PC-9 (cell line): Measurements from ENCODE around the gene LIN7C. TPM values are rescaled to one million over a fixed set of nuclear protein-coding genes. Genes with fewer than 3 reads are reported as not detected.
A peak's percentile ranks its signal among the peaks of the same experiment; 100 is the strongest.

Experiments
- BruUV-seq: library from RNA; stranded (reverse); fragments of 400-500 nt; replicated peaks from 2 replicates; lab custom pipeline; 2021; lab: Mats Ljungman, UMichigan
- CTCF ChIA-PET: fragments of 300-600 bp; sonication (Branson Sonifier 250); formaldehyde crosslinking; loops from one replicate; lab custom pipeline; 2022; ENCODE audit warnings: antibody characterized with exemption; lab: Charles Lee
- POLR2A ChIA-PET: fragments of 300-600 bp; sonication (Branson Sonifier 250); formaldehyde crosslinking; loops from one replicate; lab custom pipeline; 2022; ENCODE audit warnings: antibody characterized with exemption; ENCODE audit not compliant: unreplicated experiment; lab: Charles Lee
- DNase-seq, 2 experiments: peaks; one replicate each; pipeline versions ENCODE4 v3.0.0 to v3.0.0-alpha.2; 2015 to 2022; ENCODE audit warnings: mixed read lengths in 1 of 2
- H2AFZ ChIP-seq: fragments of 200-600 bp; sonication (generic); 2 replicates; pipeline ENCODE4 v1.8.1; 2017; ENCODE audit warnings: antibody characterized with exemption
- H3F3A ChIP-seq: fragments of 200-600 bp; sonication (generic); 2 replicates; pipeline ENCODE4 v1.8.1; 2017; ENCODE audit warnings: antibody characterized with exemption, mild to moderate bottlenecking, low read depth; ENCODE audit not compliant: insufficient read depth
- H3K27ac ChIP-seq: fragments of 200-600 bp; sonication (generic); 2 replicates; pipeline ENCODE4 v1.6.1; 2016; ENCODE audit warnings: mixed run types
- H3K27me3 ChIP-seq: fragments of 200-600 bp; sonication (generic); 2 replicates; pipeline ENCODE4 v1.6.1; 2016; ENCODE audit warnings: low read depth, mixed run types; ENCODE audit not compliant: insufficient read depth
- H3K36me3 ChIP-seq: fragments of 200-600 bp; sonication (generic); 2 replicates; pipeline ENCODE4 v1.6.1; 2016; ENCODE audit warnings: low read depth, mixed run types
- H3K4me1 ChIP-seq: fragments of 200-600 bp; sonication (generic); replicated peaks from 2 replicates; pipeline ENCODE4 v1.6.1; 2016; ENCODE audit warnings: mixed run types; ENCODE audit not compliant: insufficient read depth
- H3K4me2 ChIP-seq: fragments of 200-600 bp; sonication (generic); 2 replicates; pipeline ENCODE4 v1.6.1; 2017; ENCODE audit warnings: mixed run types
- H3K4me3 ChIP-seq: fragments of 200-600 bp; sonication (generic); 2 replicates; pipeline ENCODE4 v1.6.1; 2016; ENCODE audit warnings: mixed run types
- H3K79me2 ChIP-seq: fragments of 200-600 bp; sonication (generic); 2 replicates; pipeline ENCODE4 v1.6.1; 2017; ENCODE audit warnings: low read depth, mixed run types
- H3K9me2 ChIP-seq: fragments of 200-600 bp; sonication (generic); 2 replicates; pipeline ENCODE4 v1.8.1; 2017; ENCODE audit warnings: mild to moderate bottlenecking; ENCODE audit not compliant: insufficient read depth
- H3K9me3 ChIP-seq: fragments of 200-600 bp; sonication (generic); 2 replicates; pipeline ENCODE4 v1.8.1; 2016; ENCODE audit warnings: low read depth; ENCODE audit not compliant: insufficient read depth
- H4K20me1 ChIP-seq: fragments of 200-600 bp; sonication (generic); 2 replicates; pipeline ENCODE4 v1.8.1; 2017; ENCODE audit not compliant: insufficient read depth
- CTCF ChIP-seq: fragments of 200-600 bp; sonication (generic); conservative IDR thresholded peaks from 2 replicates; pipeline ENCODE4 v1.6.1; 2017; ENCODE audit warnings: mixed run types, antibody characterized with exemption, mild to moderate bottlenecking, moderate library complexity
- EZH2 ChIP-seq: fragments of 200-600 bp; sonication (generic); IDR thresholded peaks from 2 replicates; pipeline ENCODE4 v1.8.0; 2017; ENCODE audit warnings: antibody characterized with exemption, low read depth
- intact Hi-C: fragments of 100-400 bp; cut with micrococcal nuclease; formaldehyde crosslinking; loops from one replicate; pipeline ENCODE4 v1.10.0; 2022; ENCODE audit not compliant: unreplicated experiment
- microRNA-seq: library from miRNA; unstranded; fragments of <30 nt; microRNA quantifications from one replicate; pipeline ENCODE4 v1.2.0, GENCODE V29; 2021; ENCODE audit warnings: borderline number of aligned reads, borderline replicate concordance
- total RNA-seq: library from RNA; stranded (reverse); gene quantifications from 2 replicates; pipeline ENCODE4 v1.2.3, GENCODE V29; 2021

Gene LIN7C
- total RNA-seq, 1 experiment from 2014 or later = 30.6 TPM

GRCh38 chr11:27445625-27446024 lies 60.9 kb downstream of the LIN7C start:
- H2AFZ ChIP-seq = no peak overlapping the region
- H4K20me1 ChIP-seq = no peaks in the 10 kb centered on the region
- peaks cover 78% of the 10 kb centered on the region for H3K79me2 ChIP-seq
- BruUV-seq = no TSS peak
- peaks cover 40% of the 10 kb centered on the region for H3K4me1 ChIP-seq
- H3K4me2 ChIP-seq = no peak overlapping the region
- no peak for TF ChIP-seq CTCF
- H3K36me3 ChIP-seq = no peaks in the 10 kb centered on the region
- H3F3A ChIP-seq = peaks cover 22% of the 10 kb centered on the region
- no peaks in the 10 kb centered on the region for H3K27me3 ChIP-seq
- POLR2A ChIA-PET = no interaction called here
- no peaks in the 10 kb centered on the region for H3K9me3 ChIP-seq
- no peak for DNase-seq
- H3K9me2 ChIP-seq = no peaks in the 10 kb centered on the region
- intact Hi-C loops = loop anchor here (5.0 kb wide), 1 partner anchor 228 kb away; no protein-coding TSS in a partner anchor
- no peak overlapping the region for H3K4me3 ChIP-seq
- CTCF ChIA-PET = no interaction called here
- no peak overlapping the region for H3K27ac ChIP-seq

GRCh38 chr11:27444801-27445215 lies 61.8 kb downstream of the LIN7C start:
- Histone ChIP-seq H3K9me2 (no peaks in the 10 kb centered on the region), H2AFZ (no peak overlapping the region), H3K27ac (no peak overlapping the region), H3K4me2 (0 out of 2 replicates have a peak overlapping the region, but pooled peaks have one; percentile 14), H3K79me2 (peaks cover 78% of the 10 kb centered on the region), H3F3A (peaks cover 22% of the 10 kb centered on the region), H3K4me1 (peaks cover 40% of the 10 kb centered on the region), H3K36me3 (0 out of 2 replicates have a peak, but pooled peaks cover 6% of the 10 kb centered on the region), H3K27me3 (no peaks in the 10 kb centered on the region), H4K20me1 (no peaks in the 10 kb centered on the region), H3K4me3 (no peak overlapping the region), H3K9me3 (no peaks in the 10 kb centered on the region)
- no TSS peak for BruUV-seq
- ChIA-PET CTCF (interaction anchor here (0.8 kb wide), 1 partner anchor 23 kb away, joined by 4 read pairs; no protein-coding TSS in a partner anchor), POLR2A (no interaction called here)
- intact Hi-C loops = loop anchor here (5.0 kb wide), 1 partner anchor 228 kb away; no protein-coding TSS in a partner anchor
- DNase-seq = peak in 1 of 2 experiments; percentile 63
- no peak for TF ChIP-seq EZH2
- no peak for TF ChIP-seq CTCF

Small RNA genes lying within 50 kb of the gene (microRNA-seq; reads per million reads assigned to microRNA genes)
- not detected for gene MIR8087

Other genes starting within 250 kb of the LIN7C start
- gene CCDC34, start 143.6 kb downstream of the LIN7C start, total RNA-seq = 21.0 and 33.6 TPM in 2 replicates
- gene LGR4, start 34.0 kb downstream of the LIN7C start, total RNA-seq = 33.4 and 37.4 TPM in 2 replicates
- gene BDNF, start 193.7 kb upstream of the LIN7C start, total RNA-seq = 5.4 TPM in 2 replicates